Measurements from ENCODE around the gene ZSWIM5. TPM values are rescaled to one million over a fixed set of nuclear protein-coding genes. Genes with fewer than 3 reads are reported as not detected.
A peak's percentile ranks its signal among the peaks of the same experiment; 100 is the strongest.
"Not testable (repeated sequence)": the region's sequence is repeated elsewhere in the genome, so short reads cannot be mapped to it uniquely, and the experiment has no call there.

Gene ZSWIM5
- total RNA-seq, 1 donor from 2014 or later, result under 0.01 TPM

- FAIRE-seq, result peak; percentile 32
- H3K4me3 ChIP-seq (ENCODE audit: low read depth, low read length), result no peak overlapping the region
- H3K36me3 ChIP-seq (ENCODE audit: control insufficient read depth, insufficient read depth, low read length), result no peaks in the 10 kb centered on the region
- H3K27me3 ChIP-seq (ENCODE audit: control insufficient read depth, insufficient read depth, low read length), result no peaks in the 10 kb centered on the region
- DNase-seq (ENCODE audit: low read depth), result no peak
- no peak for TF ChIP-seq CTCF (IDR thresholded peaks at IDR 0.05; ENCODE audit: insufficient read depth, low read length, severe bottlenecking)
Observed at GRCh38 chr1:45122724-45123123, 83.7 kb downstream of the ZSWIM5 start.

- DNase-seq (ENCODE audit: low read depth) (no peak), FAIRE-seq (no peak)
- no peaks in the 10 kb centered on the region for H3K36me3 ChIP-seq (ENCODE audit: control insufficient read depth, insufficient read depth, low read length)
- no peak for TF ChIP-seq CTCF (IDR thresholded peaks at IDR 0.05; ENCODE audit: insufficient read depth, low read length, severe bottlenecking)
- H3K4me3 ChIP-seq (ENCODE audit: low read depth, low read length), result no peak overlapping the region
- no peaks in the 10 kb centered on the region for H3K27me3 ChIP-seq (ENCODE audit: control insufficient read depth, insufficient read depth, low read length)
Observed at GRCh38 chr1:45117766-45118165, 88.6 kb downstream of the ZSWIM5 start.

- no peak overlapping the region for H3K4me3 ChIP-seq (ENCODE audit: low read depth, low read length)
- no peaks in the 10 kb centered on the region for H3K36me3 ChIP-seq (ENCODE audit: control insufficient read depth, insufficient read depth, low read length)
- TF ChIP-seq CTCF (IDR thresholded peaks at IDR 0.05; ENCODE audit: insufficient read depth, low read length, severe bottlenecking), result no peak
- H3K27me3 ChIP-seq (ENCODE audit: control insufficient read depth, insufficient read depth, low read length), result no peaks in the 10 kb centered on the region
- DNase-seq (ENCODE audit: low read depth) (no peak), FAIRE-seq (no peak)
Observed at GRCh38 chr1:45116820-45117219, 89.6 kb downstream of the ZSWIM5 start.

GRCh38 chr1:45116340-45116739, 90.1 kb downstream of the ZSWIM5 start:
- DNase-seq (ENCODE audit: low read depth), result no peak
- no peak for TF ChIP-seq CTCF (IDR thresholded peaks at IDR 0.05; ENCODE audit: insufficient read depth, low read length, severe bottlenecking)
- no peaks in the 10 kb centered on the region for H3K27me3 ChIP-seq (ENCODE audit: control insufficient read depth, insufficient read depth, low read length)
- H3K4me3 ChIP-seq (ENCODE audit: low read depth, low read length), result no peak overlapping the region
- no peak for FAIRE-seq
- no peaks in the 10 kb centered on the region for H3K36me3 ChIP-seq (ENCODE audit: control insufficient read depth, insufficient read depth, low read length)

- H3K27me3 ChIP-seq (ENCODE audit: control insufficient read depth, insufficient read depth, low read length); FAIRE-seq; DNase-seq (ENCODE audit: low read depth): not testable (repeated sequence)
Observed at GRCh38 chr1:45115198-45115597, 91.2 kb downstream of the ZSWIM5 start.

GRCh38 chr1:45112661-45113060, 93.7 kb downstream of the ZSWIM5 start:
- no peak for FAIRE-seq
- Histone ChIP-seq H3K27me3 (ENCODE audit: control insufficient read depth, insufficient read depth, low read length) (no peaks in the 10 kb centered on the region), H3K36me3 (ENCODE audit: control insufficient read depth, insufficient read depth, low read length) (no peaks in the 10 kb centered on the region), H3K4me3 (ENCODE audit: low read depth, low read length) (no peak overlapping the region)
- TF ChIP-seq CTCF (IDR thresholded peaks at IDR 0.05; ENCODE audit: insufficient read depth, low read length, severe bottlenecking), result no peak
- DNase-seq (ENCODE audit: low read depth), result no peak

More at GRCh38 chr1:45115198-45115597, 91.2 kb downstream of the ZSWIM5 start:
- not testable (repeated sequence) for H3K36me3 ChIP-seq (ENCODE audit: control insufficient read depth, insufficient read depth, low read length); H3K4me3 ChIP-seq (ENCODE audit: low read depth, low read length)

Measured in bronchial epithelial cell (primary cell).